VCaP (cell line): ENCODE results near the gene RASGEF1C.

Source experiments
- H3K27ac ChIP-seq: fragments of 450-650 bp; 2 replicates; pipeline ENCODE4 v1.5.1; 2017
- CTCF ChIP-seq: fragments of 450-650 bp; conservative IDR thresholded peaks from 2 replicates; pipeline ENCODE4 v1.5.1; 2017; ENCODE audit warnings: mild to moderate bottlenecking, moderate library complexity

RASGEF1C gene

GRCh38 chr5:180161420-180162303, 47.3 kb downstream of the RASGEF1C start:
- TF ChIP-seq CTCF: peak; percentile 85
- H3K27ac ChIP-seq: peak overlapping the region; percentile 31; the same call in 1 of the 2 replicates

GRCh38 chr5:180160789-180161188, 48.2 kb downstream of the RASGEF1C start:
- H3K27ac ChIP-seq: no peak overlapping the region

GRCh38 chr5:180160215-180160614, 48.8 kb downstream of the RASGEF1C start:
- TF ChIP-seq CTCF: no peak
- H3K27ac ChIP-seq: no peak overlapping the region

More at GRCh38 chr5:180160789-180161188, 48.2 kb downstream of the RASGEF1C start:
- TF ChIP-seq CTCF: no peak

- no peak overlapping the region for H3K27ac ChIP-seq
Measured at GRCh38 chr5:180159756-180160155, 49.3 kb downstream of the RASGEF1C start.

GRCh38 chr5:180157866-180158265, 51.1 kb downstream of the RASGEF1C start:
- TF ChIP-seq CTCF: no peak
- H3K27ac ChIP-seq: no peak overlapping the region

More at GRCh38 chr5:180159756-180160155, 49.3 kb downstream of the RASGEF1C start:
- no peak for TF ChIP-seq CTCF

- no peak overlapping the region for H3K27ac ChIP-seq
- no peak for TF ChIP-seq CTCF
Measured at GRCh38 chr5:180156141-180156540, 52.9 kb downstream of the RASGEF1C start.

GRCh38 chr5:180155365-180155926, 53.6 kb downstream of the RASGEF1C start:
- TF ChIP-seq CTCF: no peak
- H3K27ac ChIP-seq: no peak overlapping the region
